PC-9 (cell line): ENCODE results near the gene CCR3. TPM values are rescaled to one million over a fixed set of nuclear protein-coding genes. Genes with fewer than 3 reads are reported as not detected.

Experiments
- BruUV-seq: library from RNA; stranded (reverse); fragments of 400-500 nt; replicated peaks from 2 replicates; lab custom pipeline; 2021; lab: Mats Ljungman, UMichigan
- CTCF ChIA-PET: fragments of 300-600 bp; sonication (Branson Sonifier 250); formaldehyde crosslinking; loops from one replicate; lab custom pipeline; 2022; ENCODE audit warnings: antibody characterized with exemption; lab: Charles Lee
- POLR2A ChIA-PET: fragments of 300-600 bp; sonication (Branson Sonifier 250); formaldehyde crosslinking; loops from one replicate; lab custom pipeline; 2022; ENCODE audit warnings: antibody characterized with exemption; ENCODE audit not compliant: unreplicated experiment; lab: Charles Lee
- DNase-seq, 2 experiments: peaks; one replicate each; pipeline versions ENCODE4 v3.0.0 to v3.0.0-alpha.2; 2015 to 2022; ENCODE audit warnings: mixed read lengths in 1 of 2
- H2AFZ ChIP-seq: fragments of 200-600 bp; sonication (generic); 2 replicates; pipeline ENCODE4 v1.8.1; 2017; ENCODE audit warnings: antibody characterized with exemption
- H3F3A ChIP-seq: fragments of 200-600 bp; sonication (generic); 2 replicates; pipeline ENCODE4 v1.8.1; 2017; ENCODE audit warnings: antibody characterized with exemption, mild to moderate bottlenecking, low read depth; ENCODE audit not compliant: insufficient read depth
- H3K27ac ChIP-seq: fragments of 200-600 bp; sonication (generic); 2 replicates; pipeline ENCODE4 v1.6.1; 2016; ENCODE audit warnings: mixed run types
- H3K27me3 ChIP-seq: fragments of 200-600 bp; sonication (generic); 2 replicates; pipeline ENCODE4 v1.6.1; 2016; ENCODE audit warnings: low read depth, mixed run types; ENCODE audit not compliant: insufficient read depth
- H3K36me3 ChIP-seq: fragments of 200-600 bp; sonication (generic); 2 replicates; pipeline ENCODE4 v1.6.1; 2016; ENCODE audit warnings: low read depth, mixed run types
- H3K4me1 ChIP-seq: fragments of 200-600 bp; sonication (generic); replicated peaks from 2 replicates; pipeline ENCODE4 v1.6.1; 2016; ENCODE audit warnings: mixed run types; ENCODE audit not compliant: insufficient read depth
- H3K4me2 ChIP-seq: fragments of 200-600 bp; sonication (generic); 2 replicates; pipeline ENCODE4 v1.6.1; 2017; ENCODE audit warnings: mixed run types
- H3K4me3 ChIP-seq: fragments of 200-600 bp; sonication (generic); 2 replicates; pipeline ENCODE4 v1.6.1; 2016; ENCODE audit warnings: mixed run types
- H3K79me2 ChIP-seq: fragments of 200-600 bp; sonication (generic); 2 replicates; pipeline ENCODE4 v1.6.1; 2017; ENCODE audit warnings: low read depth, mixed run types
- H3K9me2 ChIP-seq: fragments of 200-600 bp; sonication (generic); 2 replicates; pipeline ENCODE4 v1.8.1; 2017; ENCODE audit warnings: mild to moderate bottlenecking; ENCODE audit not compliant: insufficient read depth
- H3K9me3 ChIP-seq: fragments of 200-600 bp; sonication (generic); 2 replicates; pipeline ENCODE4 v1.8.1; 2016; ENCODE audit warnings: low read depth; ENCODE audit not compliant: insufficient read depth
- H4K20me1 ChIP-seq: fragments of 200-600 bp; sonication (generic); 2 replicates; pipeline ENCODE4 v1.8.1; 2017; ENCODE audit not compliant: insufficient read depth
- CTCF ChIP-seq: fragments of 200-600 bp; sonication (generic); conservative IDR thresholded peaks from 2 replicates; pipeline ENCODE4 v1.6.1; 2017; ENCODE audit warnings: mixed run types, antibody characterized with exemption, mild to moderate bottlenecking, moderate library complexity
- EZH2 ChIP-seq: fragments of 200-600 bp; sonication (generic); IDR thresholded peaks from 2 replicates; pipeline ENCODE4 v1.8.0; 2017; ENCODE audit warnings: antibody characterized with exemption, low read depth
- intact Hi-C: fragments of 100-400 bp; cut with micrococcal nuclease; formaldehyde crosslinking; loops from one replicate; pipeline ENCODE4 v1.10.0; 2022; ENCODE audit not compliant: unreplicated experiment
- total RNA-seq: library from RNA; stranded (reverse); gene quantifications from 2 replicates; pipeline ENCODE4 v1.2.3, GENCODE V29; 2021

The CCR3 gene
- total RNA-seq, 1 experiment from 2014 or later = 3.1 TPM

- Histone ChIP-seq H3K36me3 (no peaks in the 10 kb centered on the region), H3K27me3 (no peaks in the 10 kb centered on the region), H3F3A (no peaks in the 10 kb centered on the region), H3K4me1 (peaks cover 5% of the 10 kb centered on the region; the same call in 1 of the 2 replicates), H3K4me2 (no peak overlapping the region), H3K9me3 (no peaks in the 10 kb centered on the region), H3K27ac (no peak overlapping the region), H4K20me1 (no peaks in the 10 kb centered on the region), H3K4me3 (no peak overlapping the region), H3K9me2 (no peaks in the 10 kb centered on the region), H3K79me2 (no peaks in the 10 kb centered on the region), H2AFZ (no peak overlapping the region)
- no peak for DNase-seq
- ChIA-PET CTCF (no interaction called here), POLR2A (no interaction called here)
- intact Hi-C loops = no loop called here
- no TSS peak for BruUV-seq
- TF ChIP-seq EZH2 = no peak
- TF ChIP-seq CTCF = no peak
Measured at GRCh38 chr3:46289966-46290365, 47.7 kb downstream of the CCR3 start.

GRCh38 chr3:46291046-46291445 is 48.8 kb downstream of the CCR3 start:
- H3K36me3 ChIP-seq = no peaks in the 10 kb centered on the region
- no peak overlapping the region for H3K4me3 ChIP-seq
- no peaks in the 10 kb centered on the region for H3K79me2 ChIP-seq
- TF ChIP-seq CTCF (no peak), EZH2 (no peak)
- no peaks in the 10 kb centered on the region for H3K9me3 ChIP-seq
- H3K4me1 ChIP-seq = no peaks in the 10 kb centered on the region
- H3K4me2 ChIP-seq = no peak overlapping the region
- no peak overlapping the region for H3K27ac ChIP-seq
- BruUV-seq = no TSS peak
- no peak for DNase-seq
- no peaks in the 10 kb centered on the region for H3K9me2 ChIP-seq
- H3K27me3 ChIP-seq = no peaks in the 10 kb centered on the region
- H3F3A ChIP-seq = no peaks in the 10 kb centered on the region
- no peaks in the 10 kb centered on the region for H4K20me1 ChIP-seq
- POLR2A ChIA-PET = no interaction called here
- CTCF ChIA-PET = no interaction called here
- H2AFZ ChIP-seq = no peak overlapping the region
- intact Hi-C loops = no loop called here

- Histone ChIP-seq H3K9me3 (no peaks in the 10 kb centered on the region), H3K4me2 (no peak overlapping the region), H3F3A (no peaks in the 10 kb centered on the region), H3K4me1 (no peaks in the 10 kb centered on the region), H3K9me2 (no peaks in the 10 kb centered on the region), H3K27ac (no peak overlapping the region), H4K20me1 (no peaks in the 10 kb centered on the region), H2AFZ (no peak overlapping the region), H3K79me2 (no peaks in the 10 kb centered on the region), H3K27me3 (no peaks in the 10 kb centered on the region), H3K36me3 (no peaks in the 10 kb centered on the region), H3K4me3 (no peak overlapping the region)
- ChIA-PET POLR2A (no interaction called here), CTCF (interaction anchor here (0.6 to 0.7 kb wide), 2 partner anchors 80 to 136 kb away, joined by 3 to 5 read pairs; no protein-coding TSS in a partner anchor)
- TF ChIP-seq CTCF (no peak), EZH2 (no peak)
- intact Hi-C loops = no loop called here
- no peak for DNase-seq
- no TSS peak for BruUV-seq
Measured at GRCh38 chr3:46293035-46293724, 50.9 kb downstream of the CCR3 start.
